AG08396 (cell line): ENCODE data around the gene ABTB2.

ENCODE experiments used
- DNase-seq: peaks from one replicate; pipeline ENCODE4 v3.0.0; 2012; ENCODE audit warnings: low spot score, mixed read lengths

Gene ABTB2

DNA sequence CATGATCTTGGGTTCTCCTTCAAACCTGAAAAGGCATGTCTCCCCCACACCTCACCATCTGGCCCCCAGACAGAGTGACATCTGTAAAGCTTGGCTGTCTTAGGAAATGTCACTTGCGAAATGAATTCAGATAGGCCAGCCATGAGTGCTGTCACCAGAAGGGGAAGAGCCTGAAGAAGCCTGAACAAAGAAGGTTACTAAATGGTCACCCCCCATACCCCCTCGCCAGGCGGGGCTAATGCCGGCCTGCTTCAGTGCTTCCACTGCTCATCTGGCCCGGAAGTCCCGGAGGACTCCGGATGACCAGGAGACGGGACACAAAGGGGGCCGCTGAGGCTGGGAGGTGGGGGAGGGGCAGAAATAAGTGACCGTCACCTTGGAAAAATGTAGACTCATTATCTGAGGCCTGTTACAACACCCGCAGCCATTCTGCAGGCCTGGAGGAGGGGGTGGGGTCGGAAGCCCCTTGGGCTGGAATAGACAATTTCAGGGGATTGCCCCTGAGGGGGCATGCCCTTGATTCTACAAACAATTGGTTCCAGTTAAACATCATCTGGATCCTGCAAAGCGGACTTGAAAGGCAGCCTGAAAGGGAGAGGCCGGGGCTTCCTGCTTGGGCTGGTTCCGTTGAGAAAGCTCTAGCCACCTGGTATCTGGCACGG lies 209.2 kb downstream of the ABTB2 start:
- DNase-seq, result no peak

DNA sequence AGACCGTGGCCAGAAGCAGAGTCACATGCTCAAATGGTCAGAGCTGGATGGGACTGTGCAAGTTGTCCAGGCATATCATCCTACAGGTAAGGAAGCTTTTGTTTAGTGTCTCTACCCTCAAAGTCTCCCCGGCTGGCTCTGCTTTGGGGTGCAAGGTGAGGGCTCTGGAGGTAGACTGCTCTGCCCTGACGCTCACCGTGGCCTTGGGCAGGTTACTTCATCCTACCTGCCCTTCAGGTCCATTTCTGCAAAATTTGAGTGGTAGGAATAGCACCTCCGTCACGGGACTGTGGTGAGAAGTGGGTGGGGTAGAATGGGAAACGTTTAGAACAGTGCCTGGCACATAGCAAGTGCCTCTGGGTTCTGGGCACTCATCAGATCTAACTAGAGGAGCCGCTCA lies 210.2 kb downstream of the ABTB2 start:
- no peak for DNase-seq

DNA sequence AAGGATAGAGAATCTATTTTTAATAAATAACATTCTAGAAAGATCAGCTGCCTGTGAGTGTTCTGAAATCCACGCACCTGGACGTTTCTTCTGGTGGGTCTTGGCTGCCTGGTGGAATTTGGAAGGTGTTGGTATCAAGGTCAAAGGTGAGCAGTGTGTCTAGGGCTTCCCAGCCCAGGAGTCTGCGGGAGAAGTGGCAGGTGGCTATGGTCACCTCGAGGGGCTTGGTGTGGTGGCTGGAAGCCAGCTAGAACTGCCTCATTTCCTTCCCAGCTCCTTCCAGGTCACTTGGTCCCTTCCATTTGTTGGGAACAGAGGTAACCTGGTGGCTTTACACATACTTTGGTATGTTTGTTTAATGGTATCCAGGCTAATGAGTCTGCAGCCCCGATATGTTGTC lies 210.9 kb downstream of the ABTB2 start:
- no peak for DNase-seq

DNA sequence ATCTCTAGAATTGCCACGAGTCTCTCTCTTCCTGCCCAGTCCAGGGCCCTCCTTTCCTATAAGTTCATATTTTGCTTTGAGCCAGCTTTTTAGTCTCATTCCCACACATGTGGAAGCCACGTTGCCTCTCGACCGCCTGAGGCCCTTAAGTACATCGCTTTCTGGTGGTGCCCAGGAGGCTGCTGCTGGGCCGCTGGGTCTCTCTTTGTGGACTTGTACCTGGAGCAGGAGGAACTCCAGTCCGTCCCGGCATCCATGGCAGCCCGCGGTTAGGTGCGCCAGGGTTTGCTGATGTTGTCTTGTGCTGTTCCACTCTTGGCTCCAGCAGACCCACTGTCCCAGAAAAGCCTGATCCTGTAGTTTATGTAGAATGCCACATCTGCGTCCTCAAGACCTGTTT lies 211.4 kb downstream of the ABTB2 start:
- no peak for DNase-seq

DNA sequence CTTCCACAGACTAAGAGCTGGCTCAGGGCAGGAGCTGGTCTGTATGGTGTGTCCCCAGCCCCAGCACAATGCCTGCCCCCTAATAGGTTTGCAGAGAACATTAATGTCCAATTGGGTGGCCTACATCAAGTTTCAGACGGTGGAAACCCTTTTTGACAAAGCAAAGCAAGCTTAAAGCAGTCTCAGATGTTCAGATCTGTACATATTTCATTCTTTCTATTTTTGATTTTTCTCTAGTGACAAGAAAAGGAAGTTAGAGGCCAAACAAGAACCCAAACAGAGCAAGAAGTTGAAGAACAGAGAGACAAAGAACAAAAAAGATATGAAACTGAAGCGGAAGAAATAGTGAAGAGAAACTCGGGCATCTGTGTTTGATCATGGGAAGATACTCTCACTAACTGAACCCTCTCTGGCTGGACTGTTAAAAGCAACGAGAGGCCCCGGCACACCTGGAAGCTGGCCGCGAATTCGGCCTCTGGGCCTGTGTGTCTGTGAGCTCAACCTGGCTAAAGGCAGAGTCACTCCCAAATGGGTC lies 211.9 kb downstream of the ABTB2 start:
- DNase-seq, result no peak

DNA sequence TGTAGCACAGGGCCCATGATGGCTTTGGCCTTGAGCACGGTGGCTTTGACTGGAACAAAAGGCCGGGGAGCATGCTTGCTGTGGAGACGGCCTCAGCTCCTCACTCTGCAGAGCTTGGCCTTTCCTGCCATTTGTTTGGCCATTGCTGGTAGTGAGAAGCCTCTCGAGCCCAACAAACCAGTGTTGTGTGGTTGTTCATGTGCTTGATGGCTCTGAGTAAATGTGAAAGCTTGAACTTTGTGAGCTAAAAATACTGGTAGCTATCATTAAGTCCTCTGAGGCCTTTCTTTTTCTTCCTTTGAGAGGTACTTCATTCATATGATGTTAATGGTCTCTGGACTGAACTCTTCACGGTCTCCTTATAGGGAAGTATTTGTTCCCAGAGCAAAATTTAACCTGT lies 212.7 kb downstream of the ABTB2 start:
- DNase-seq, result no peak

DNA sequence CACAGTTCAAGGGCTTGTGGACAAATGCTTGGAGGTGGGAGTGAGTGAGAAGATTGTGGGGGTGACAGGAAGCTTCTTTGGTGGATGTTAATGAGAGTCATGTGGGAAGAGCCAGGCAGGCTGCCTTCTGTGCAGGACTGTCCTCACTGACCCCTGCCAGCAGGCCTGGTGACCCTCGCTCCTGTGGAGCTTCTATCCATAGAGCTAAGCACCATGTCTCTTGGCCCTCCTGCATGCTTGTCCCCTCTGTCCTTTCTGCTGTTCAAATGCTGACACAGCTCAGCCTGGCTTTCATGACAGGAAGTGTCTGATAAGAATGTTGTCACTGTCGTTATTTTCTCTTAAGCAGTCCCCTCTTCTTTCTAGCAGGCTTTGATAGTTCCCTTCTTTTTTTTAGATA lies 214.8 kb downstream of the ABTB2 start:
- DNase-seq, result no peak

DNA sequence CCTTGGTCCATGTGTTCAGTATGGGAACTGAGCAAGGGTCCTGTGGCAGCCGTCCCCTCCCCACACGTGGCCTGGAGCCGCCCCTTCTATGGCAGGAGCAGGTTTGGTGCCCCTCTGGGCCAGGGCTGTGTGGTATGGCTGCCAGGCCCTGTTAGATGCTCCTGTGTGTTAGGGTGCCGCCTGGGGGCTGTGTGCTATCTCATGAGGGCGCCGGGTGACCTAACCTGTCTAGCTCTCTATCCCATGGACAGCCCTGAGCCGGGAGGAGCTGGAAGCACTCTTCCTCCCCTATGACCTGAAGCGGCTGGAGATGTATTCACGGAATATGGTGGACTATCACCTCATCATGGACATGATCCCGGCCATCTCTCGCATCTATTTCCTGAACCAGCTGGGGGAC lies 217.7 kb downstream of the ABTB2 start:
- DNase-seq, result no peak

DNA sequence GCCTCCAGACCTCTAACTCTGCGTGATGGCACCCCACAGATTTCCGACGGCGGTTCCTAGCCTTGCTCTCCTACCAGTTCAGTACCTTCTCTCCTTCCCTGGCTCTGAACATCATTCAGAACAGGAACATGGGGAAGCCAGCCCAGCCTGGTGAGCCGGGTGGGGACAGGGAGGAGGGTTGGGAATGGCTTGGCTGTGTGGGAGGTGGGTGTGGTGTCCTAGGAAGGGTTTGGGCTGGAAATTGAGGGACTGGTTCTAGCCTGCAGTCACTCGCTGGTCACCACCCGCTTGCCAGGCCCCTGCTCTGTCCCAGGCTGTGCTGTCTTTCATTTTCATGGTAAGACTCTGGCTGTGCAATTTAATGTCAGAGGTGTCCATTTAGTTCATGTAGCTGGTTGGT lies 218.5 kb downstream of the ABTB2 start:
- no peak for DNase-seq

DNA sequence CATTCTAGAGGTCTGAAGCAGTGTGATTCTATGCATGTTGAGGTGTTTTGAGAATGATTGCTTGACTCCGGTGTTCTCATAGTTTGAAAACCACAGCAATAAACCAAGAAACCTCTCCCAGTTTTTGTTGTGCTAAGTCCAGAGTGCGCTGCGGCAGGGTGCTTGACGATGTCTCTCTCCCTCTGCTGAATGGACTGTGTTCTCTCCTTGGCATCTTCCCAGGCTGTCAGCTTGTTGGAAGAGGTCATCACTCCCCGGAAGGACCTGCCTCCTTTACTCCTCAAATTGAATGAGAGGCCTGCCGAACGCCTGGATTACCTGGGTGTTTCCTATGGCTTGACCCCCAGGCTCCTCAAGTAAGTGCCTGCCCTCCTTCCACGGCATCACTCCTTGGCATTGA lies 221.4 kb downstream of the ABTB2 start:
- DNase-seq, result no peak

DNA sequence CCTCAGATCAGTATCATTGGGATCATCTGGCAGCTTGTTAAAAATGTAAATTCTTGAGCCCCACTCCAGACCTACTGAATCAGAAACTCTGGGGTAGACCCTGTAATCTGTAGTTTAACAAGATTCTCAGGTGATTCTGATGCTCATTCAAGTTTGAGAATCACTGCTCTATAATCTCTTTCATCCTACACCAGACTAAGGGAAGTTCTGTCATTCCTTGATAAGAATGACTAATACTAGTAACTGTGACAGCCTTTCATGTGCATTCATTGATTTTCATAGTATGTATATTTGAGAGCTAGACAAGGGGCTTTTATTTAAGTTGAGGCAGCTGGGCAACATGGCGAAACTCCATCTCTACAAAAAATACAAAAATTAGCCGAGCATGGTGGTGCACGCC lies 222.4 kb downstream of the ABTB2 start:
- DNase-seq, result no peak

DNA sequence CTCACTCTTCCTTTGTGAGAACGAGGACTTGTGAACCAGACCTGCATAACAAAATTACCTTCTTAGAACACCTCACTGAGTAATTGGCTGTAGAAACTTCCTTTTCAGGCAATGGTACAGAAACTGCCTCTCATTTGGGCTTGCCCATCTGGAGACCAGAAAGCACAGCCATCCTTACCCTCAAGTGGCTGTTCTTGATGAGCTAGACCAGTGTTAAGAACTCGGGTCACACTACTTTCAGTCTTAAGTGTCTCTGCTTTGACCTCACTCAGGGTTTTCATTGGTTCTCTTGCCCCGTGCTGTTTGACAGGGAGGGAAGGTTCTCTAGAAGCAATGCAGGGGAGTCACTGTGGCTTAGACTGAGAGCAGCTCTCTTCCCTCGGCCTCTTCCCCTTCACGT lies 223.0 kb downstream of the ABTB2 start:
- DNase-seq, result no peak

DNA sequence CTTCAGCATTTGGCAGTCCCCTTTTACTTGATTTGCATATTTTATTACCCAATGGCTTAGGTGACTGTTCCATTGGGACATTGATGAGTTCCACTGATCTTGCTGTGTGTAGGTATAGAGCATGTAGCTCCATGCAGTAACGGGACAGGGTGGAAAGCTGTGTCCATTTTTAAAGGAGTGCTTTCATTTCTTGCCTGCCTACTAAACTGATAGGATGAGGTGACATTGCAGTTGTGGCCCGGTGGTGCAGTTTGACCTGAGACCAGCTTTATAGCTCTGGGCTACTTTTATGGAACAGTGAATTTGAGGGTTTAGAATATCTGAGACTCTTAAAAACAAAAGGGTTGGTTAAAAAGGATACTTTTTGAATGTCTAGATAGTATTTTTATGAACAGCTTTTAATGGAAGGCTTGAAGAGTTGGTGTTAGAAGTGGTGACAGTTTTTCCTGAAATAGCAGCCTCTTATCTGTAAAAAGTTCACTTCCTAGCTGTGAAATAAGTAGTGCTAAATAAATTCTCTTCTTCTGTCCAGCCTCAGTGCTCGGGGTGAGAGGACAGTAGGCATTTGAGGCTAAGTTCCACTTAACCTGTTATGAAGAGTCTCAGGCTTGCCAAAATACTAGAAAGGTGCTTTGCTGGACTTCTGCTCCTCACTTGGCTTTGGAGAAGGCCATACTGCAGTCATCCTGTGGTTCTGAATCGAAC lies 225.4 kb downstream of the ABTB2 start:
- no peak for DNase-seq

DNA sequence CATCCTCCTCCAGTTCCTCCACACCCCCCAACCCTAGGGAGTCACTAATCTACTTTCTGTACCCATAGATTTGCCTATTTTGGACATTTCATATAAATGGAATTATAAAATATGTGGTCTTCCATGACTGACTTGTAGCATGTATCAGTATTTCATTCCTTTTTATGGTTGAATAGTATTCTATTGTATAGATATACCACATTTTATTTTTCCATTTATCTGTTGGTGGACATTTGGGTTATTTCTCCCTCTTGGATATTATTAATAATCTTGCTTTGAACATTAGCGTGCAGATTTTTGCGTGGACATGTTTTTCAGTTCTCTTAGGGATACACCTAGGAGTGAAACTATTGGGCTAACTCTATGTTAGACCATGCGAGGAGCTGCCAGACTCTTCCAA lies 229.0 kb downstream of the ABTB2 start:
- no peak for DNase-seq

DNA sequence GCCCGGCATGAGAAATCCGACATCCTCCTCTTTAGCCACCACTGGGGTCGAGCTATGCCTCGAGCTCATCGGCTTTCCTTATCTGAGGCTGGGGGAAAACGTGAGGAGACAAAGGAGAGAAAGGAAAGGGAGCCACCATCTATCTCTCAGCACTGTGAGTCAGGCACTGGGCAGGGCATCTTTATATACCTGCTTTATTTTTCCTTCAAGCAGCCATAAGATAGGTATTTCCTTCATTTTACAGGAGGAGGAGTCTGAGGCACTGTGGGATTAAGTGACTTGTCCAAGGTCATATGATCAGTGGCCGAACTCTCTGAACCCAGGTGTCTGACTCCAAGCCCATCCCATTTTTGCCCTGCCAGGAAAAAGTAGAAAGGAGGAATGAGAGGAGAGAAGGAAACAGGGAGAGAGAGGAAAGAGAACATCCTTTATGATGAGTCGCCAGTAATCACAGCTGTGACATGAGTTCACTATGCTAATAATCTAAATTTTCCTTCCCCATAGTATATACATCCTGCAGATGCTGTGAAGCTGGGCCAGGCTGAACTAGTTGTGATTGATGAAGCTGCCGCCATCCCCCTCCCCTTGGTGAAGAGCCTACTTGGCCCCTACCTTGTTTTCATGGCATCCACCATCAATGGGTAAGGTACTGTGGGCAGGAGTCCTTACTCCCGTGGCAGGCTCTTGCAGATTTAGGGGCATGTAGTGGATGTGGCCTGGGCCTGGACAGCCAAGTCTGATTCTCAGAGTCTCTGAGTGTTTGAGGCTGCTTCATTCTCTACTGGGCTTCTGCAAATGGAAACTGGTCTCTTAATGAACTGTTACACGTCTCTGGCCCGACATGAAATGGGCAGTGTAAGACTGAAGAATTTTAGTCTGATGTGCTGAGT lies 230.6 kb downstream of the ABTB2 start:
- no peak for DNase-seq

DNA sequence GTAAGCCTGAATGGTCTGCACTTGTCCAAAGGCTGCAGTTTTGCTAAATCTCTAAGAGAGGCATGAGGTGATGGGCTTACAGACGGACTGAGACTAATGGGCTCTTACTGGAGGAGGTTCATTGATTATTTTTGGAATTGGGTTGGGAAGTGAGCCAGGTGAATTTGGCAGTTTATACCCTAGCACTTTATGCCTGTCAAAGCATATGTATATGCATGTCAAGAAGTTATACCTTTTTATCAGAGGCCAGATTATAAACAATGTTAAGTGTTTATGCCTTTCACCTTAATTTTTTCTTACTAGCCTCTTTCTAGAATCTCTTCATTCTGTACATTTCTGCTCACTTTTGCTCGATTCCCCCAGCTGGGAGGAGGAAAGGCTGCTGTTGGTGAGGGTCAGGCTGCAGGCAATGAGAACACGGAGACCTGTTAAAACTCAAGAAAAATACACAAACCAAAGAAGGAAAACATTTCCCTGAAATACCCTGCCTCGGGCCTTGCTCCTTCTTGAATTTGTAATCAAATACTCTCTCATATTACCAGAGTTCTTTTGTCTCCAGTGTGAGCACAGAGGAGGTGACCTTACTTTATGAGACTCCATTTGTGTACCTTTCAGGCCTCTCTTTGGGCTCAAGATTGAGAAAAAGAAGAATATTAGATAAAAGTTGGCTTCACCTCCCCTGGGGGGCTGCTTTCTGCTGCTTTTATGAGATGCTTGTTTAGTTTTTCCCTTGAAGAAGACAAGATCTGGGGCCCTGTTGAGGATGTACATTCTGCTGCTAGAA lies 232.7 kb downstream of the ABTB2 start:
- DNase-seq, result no peak

DNA sequence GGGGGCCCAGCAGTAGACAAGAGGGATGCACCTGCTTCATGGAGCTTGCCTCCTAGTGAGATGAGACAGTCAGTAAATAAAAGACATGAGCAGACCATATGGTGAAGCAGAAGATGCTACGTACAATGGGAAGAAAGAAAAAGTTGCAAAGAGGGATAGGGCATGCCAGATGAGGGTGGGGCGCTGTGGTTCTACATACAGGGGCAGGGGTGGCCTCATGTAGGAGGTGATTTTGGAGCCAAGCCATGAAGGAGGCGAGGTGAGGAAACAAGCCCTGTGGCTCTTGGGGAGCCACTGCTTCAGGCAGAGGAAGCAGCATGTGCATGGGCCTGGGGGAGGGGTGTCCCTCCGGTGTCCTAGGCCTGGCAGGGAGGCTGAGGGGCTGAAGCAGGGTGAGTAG lies 237.2 kb downstream of the ABTB2 start:
- no peak for DNase-seq

DNA sequence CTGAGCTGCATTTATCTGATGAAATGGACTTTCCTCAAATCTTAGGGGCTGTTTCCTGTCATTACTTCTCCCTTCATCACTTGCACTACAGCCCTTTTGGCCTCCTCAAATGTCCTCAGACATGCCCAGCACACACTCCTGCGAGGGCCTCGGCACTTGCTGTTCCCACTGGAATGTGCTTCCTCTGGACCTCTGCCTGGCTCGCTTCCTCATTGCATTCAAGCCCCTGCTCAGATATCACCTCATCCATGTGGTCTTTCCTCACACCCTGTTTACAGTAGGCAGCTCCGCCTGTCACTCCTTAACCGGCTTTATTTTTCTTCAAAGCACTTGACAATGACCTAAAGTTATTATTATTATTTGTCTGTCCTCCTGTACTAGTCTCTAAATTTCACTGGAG lies 243.3 kb downstream of the ABTB2 start:
- no peak for DNase-seq

DNA sequence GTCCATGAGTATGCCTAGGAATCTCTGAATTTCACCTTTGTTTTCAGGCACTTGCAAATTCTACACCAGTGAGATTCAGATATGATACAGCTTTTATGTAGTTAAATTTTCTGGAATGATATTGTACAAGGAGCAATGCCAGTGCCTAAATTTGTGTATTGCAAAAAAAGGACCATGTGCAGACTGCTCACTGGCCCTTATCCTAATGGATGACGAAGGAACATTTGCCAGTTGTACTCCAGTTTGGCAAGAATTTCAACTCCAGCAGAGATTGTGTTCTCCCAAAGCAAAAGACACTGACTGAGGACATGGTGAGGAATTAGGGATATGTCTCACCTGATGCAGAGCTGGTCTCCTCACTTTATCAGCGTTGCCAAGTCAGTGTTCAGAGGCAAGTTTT lies 243.8 kb downstream of the ABTB2 start:
- DNase-seq, result no peak

DNA sequence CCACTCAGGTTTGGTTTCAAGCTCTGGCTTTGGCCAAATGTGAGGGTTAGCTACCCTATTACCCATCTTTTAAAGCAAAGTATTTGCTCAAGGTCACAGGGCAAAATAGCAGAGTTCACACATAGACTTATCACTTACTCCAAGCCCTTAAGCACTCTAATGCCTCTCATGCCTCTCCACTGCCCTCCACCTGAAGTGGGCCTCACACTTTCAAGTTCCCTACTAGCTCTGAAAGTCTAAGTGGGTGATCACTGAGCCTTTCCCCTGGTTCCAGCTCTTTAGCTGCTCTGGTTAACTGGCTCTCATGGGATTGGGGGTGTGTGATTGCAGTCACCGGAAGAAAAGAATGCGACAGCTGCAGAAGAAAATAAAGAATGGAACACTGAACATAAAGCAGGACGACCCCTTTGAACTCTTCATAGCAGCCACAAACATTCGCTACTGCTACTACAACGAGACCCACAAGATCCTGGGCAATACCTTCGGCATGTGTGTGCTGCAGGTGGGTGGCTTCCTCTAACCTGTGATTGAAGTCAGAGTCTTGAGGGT lies 246.0 kb downstream of the ABTB2 start:
- no peak for DNase-seq

DNA sequence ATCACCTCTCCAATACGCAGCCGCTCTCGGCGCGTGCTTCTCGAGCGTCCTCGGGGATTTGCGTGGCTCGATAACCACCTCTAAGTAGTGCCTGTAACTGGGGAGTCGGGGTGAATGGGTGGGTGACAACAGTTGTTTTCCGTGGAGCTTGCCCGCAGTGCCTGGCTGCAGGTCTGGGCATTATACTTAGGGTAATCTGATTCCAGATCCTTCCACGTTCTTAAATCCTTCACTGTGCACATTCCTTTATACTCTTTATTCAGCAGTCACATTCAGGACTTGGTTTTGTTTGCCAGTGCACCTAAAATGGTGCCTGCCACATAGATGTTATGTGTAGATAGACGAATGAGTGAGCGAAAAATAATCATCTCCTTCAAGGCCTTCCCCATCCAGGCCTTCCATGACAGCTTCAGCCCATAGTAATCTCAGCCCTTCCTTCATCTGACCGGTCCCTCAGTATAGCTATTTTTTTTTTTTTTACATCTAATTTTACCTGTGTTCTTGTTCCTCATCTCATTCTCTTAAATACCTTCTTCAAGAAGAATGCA lies 251.8 kb downstream of the ABTB2 start:
- DNase-seq, result peak; percentile 35
